ENCODE results near the gene TDP1.

DNA sequence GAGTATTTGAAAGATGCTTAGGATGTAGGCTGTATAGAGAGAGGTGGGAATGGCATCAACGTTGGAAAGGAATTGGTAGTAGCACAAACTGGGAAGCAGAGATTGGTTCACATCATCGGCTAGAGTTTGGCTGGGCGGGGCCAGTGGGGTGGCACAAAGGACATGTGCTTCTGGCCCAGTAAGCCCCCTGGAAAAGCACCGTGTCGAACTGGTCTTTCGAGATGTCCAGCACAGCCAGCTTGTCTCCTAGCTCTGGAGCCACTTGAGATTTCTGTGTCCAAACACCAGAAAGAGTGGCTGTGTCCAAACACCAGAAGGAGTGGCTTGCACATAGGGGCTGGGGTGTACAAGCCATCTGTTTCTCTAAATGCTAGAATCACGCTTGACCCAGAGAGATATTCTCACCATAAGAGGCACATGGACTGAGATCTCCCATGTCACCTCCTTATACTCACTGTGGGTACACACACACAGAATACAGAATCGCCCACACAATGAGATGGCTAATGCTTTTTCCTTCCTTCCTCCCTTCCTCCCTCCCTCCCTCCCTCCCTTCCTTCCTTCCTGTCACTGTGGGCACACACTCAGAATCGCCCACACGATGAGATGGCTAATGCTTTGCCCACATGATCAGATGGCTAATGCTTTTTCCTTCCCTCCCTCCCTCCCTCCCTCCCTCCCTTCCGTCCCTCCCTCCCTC, 64.2 kb downstream of the TDP1 start:
- TF ChIP-seq, protein P1, sequence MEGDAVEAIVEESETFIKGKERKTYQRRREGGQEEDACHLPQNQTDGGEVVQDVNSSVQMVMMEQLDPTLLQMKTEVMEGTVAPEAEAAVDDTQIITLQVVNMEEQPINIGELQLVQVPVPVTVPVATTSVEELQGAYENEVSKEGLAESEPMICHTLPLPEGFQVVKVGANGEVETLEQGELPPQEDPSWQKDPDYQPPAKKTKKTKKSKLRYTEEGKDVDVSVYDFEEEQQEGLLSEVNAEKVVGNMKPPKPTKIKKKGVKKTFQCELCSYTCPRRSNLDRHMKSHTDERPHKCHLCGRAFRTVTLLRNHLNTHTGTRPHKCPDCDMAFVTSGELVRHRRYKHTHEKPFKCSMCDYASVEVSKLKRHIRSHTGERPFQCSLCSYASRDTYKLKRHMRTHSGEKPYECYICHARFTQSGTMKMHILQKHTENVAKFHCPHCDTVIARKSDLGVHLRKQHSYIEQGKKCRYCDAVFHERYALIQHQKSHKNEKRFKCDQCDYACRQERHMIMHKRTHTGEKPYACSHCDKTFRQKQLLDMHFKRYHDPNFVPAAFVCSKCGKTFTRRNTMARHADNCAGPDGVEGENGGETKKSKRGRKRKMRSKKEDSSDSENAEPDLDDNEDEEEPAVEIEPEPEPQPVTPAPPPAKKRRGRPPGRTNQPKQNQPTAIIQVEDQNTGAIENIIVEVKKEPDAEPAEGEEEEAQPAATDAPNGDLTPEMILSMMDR (IDR thresholded peaks at IDR 0.05; ENCODE audit: poor library complexity) = no peak
- TF ChIP-seq EZH2phosphoT487 (IDR thresholded peaks at IDR 0.05; ENCODE audit: low read depth, severe bottlenecking, unreplicated experiment) = no peak
- TF ChIP-seq EZH2 (IDR thresholded peaks at IDR 0.05; ENCODE audit: borderline replicate concordance) = no peak
